CD14-positive monocyte (primary cell): ENCODE measurements around the gene FAM117A. TPM values are rescaled to one million over a fixed set of nuclear protein-coding genes. Genes with fewer than 3 reads are reported as not detected.
"Not testable (repeated sequence)": the region's sequence is repeated elsewhere in the genome, so short reads cannot be mapped to it uniquely, and the experiment has no call there.

Experiments used
- DNase-seq, 3 donors: peaks; one replicate each; pipeline ENCODE4 v3.0.0-alpha.2; 2011 to 2022
- H2AFZ ChIP-seq: 2 replicates; pipeline ENCODE4 v1.6.0; 2012; ENCODE audit warnings: mild to moderate bottlenecking, low read depth, low read length, inconsistent platforms; ENCODE audit not compliant: insufficient read depth, poor library complexity, severe bottlenecking
- H3K27ac ChIP-seq, 2 donors: 1 replicate in 1 of 2; 2 replicates in 1 of 2; pipeline ENCODE4 v1.5.1; 2012 to 2013; ENCODE audit warnings: low read length in 2 of 2, control low read depth in 1 of 2, inconsistent platforms in 1 of 2, low read depth in 1 of 2, mild to moderate bottlenecking in 1 of 2
- H3K27me3 ChIP-seq, 2 donors: one replicate each; pipeline versions ENCODE4 v1.6.0 to v1.6.1; 2011 to 2013; ENCODE audit warnings: low read length in 2 of 2; ENCODE audit not compliant: control insufficient read depth in 2 of 2, insufficient read depth in 2 of 2
- H3K36me3 ChIP-seq, 2 donors: replicated peaks in 1 of 2; 1 replicate in 1 of 2; 2 replicates in 1 of 2; pipeline versions ENCODE4 v1.5.1 to v1.6.1; 2012 to 2013; ENCODE audit warnings: low read length in 2 of 2, control low read depth in 1 of 2, inconsistent platforms in 1 of 2, mild to moderate bottlenecking in 1 of 2; ENCODE audit not compliant: insufficient read depth in 2 of 2, control insufficient read depth in 1 of 2
- H3K4me1 ChIP-seq, 2 donors: 1 replicate in 1 of 2; 2 replicates in 1 of 2; pipeline versions ENCODE4 v1.5.1 to v1.6.1; 2012 to 2013; ENCODE audit warnings: low read length in 2 of 2, control low read depth in 1 of 2, inconsistent platforms in 1 of 2, mild to moderate bottlenecking in 1 of 2, moderate library complexity in 1 of 2; ENCODE audit not compliant: insufficient read depth in 2 of 2, control insufficient read depth in 1 of 2
- H3K4me2 ChIP-seq: replicated peaks from 2 replicates; pipeline ENCODE3; 2012; ENCODE audit warnings: low read length, moderate library complexity, mild to moderate bottlenecking; ENCODE audit not compliant: poor library complexity, severe bottlenecking; ENCODE audit errors: extremely low read depth
- H3K4me3 ChIP-seq, 3 experiments: fragments of 200-600 bp in 1 of 3; sonication (generic) in 1 of 3; replicated peaks in 1 of 3; 1 replicate in 2 of 3; 2 replicates in 1 of 3; pipeline ENCODE4 v1.5.1; 2011 to 2013; ENCODE audit warnings: low read length in 3 of 3, mild to moderate bottlenecking in 3 of 3, control low read depth in 2 of 3, low read depth in 2 of 3, inconsistent platforms in 1 of 3, moderate library complexity in 1 of 3
- H3K79me2 ChIP-seq: 2 replicates; pipeline ENCODE4 v1.6.0; 2012; ENCODE audit warnings: mild to moderate bottlenecking, control low read depth, inconsistent platforms, low read length, moderate library complexity; ENCODE audit not compliant: insufficient read depth
- H3K9ac ChIP-seq: 2 replicates; pipeline ENCODE4 v1.6.0; 2017; ENCODE audit warnings: low read length, mild to moderate bottlenecking; ENCODE audit not compliant: insufficient read depth, poor library complexity, severe bottlenecking
- H3K9me3 ChIP-seq, 2 donors: replicated peaks in 1 of 2; 1 replicate in 1 of 2; 2 replicates in 1 of 2; pipeline versions ENCODE4 v1.5.1 to v1.6.1; 2012 to 2013; ENCODE audit warnings: low read length in 2 of 2, control low read depth in 1 of 2; ENCODE audit not compliant: control insufficient read depth in 1 of 2, insufficient read depth in 1 of 2
- H4K20me1 ChIP-seq: 2 replicates; pipeline ENCODE4 v1.6.0; 2012; ENCODE audit warnings: mild to moderate bottlenecking, low read length, control low read depth, moderate library complexity; ENCODE audit not compliant: insufficient read depth
- H3K27ac Mint-ChIP-seq, 7 donors: one replicate each; pipeline ENCODE4 v1.8.0; 2020; ENCODE audit warnings: mild to moderate bottlenecking in 7 of 7, mixed read lengths in 7 of 7, moderate library complexity in 6 of 7, inconsistent platforms in 2 of 7
- H3K27me3 Mint-ChIP-seq, 3 donors: one replicate each; pipeline ENCODE4 v1.8.0; 2021 to 2022; ENCODE audit warnings: low read depth in 3 of 3, mild to moderate bottlenecking in 3 of 3, mixed read lengths in 3 of 3, moderate library complexity in 3 of 3, inconsistent platforms in 1 of 3
- H3K36me3 Mint-ChIP-seq, 2 donors: one replicate each; pipeline ENCODE4 v1.8.0; 2020; ENCODE audit warnings: mixed read lengths in 2 of 2, inconsistent platforms in 1 of 2, mild to moderate bottlenecking in 1 of 2
- H3K4me1 Mint-ChIP-seq: one replicate; pipeline ENCODE4 v1.8.0; 2020; ENCODE audit warnings: mild to moderate bottlenecking, mixed read lengths
- H3K4me3 Mint-ChIP-seq, 2 donors: one replicate each; pipeline ENCODE4 v1.8.0; 2020; ENCODE audit warnings: mild to moderate bottlenecking in 2 of 2, mixed read lengths in 2 of 2, moderate library complexity in 1 of 2
- H3K9me3 Mint-ChIP-seq, 7 donors: one replicate each; pipeline ENCODE4 v1.8.0; 2020 to 2022; ENCODE audit warnings: mixed read lengths in 7 of 7, mild to moderate bottlenecking in 6 of 7, moderate library complexity in 6 of 7, inconsistent platforms in 2 of 7
- CTCF ChIP-seq: fragments of 200-600 bp; IDR thresholded peaks from one replicate; pipeline ENCODE4 v1.8.0; 2022; ENCODE audit warnings: antibody characterized with exemption, mild to moderate bottlenecking
- WGBS: methylation state at CpG from one replicate; pipeline ENCODE4 v1.1.5; 2013; ENCODE audit warnings: missing lambda C conversion rate; ENCODE audit not compliant: insufficient coverage; 5-methylcytosine and 5-hydroxymethylcytosine counted together
- intact Hi-C, 2 donors: fragments of 100-400 bp; cut with micrococcal nuclease; formaldehyde crosslinking; loops; one replicate each; pipeline versions ENCODE4 v1.15.0 to v1.15.1; 2023
- polyA plus RNA-seq, 3 donors: library from polyadenylated mRNA; depleted of rRNA in 1 of 3; unstranded in 2 of 3; stranded (reverse) in 1 of 3; fragments of 300-500 nt in 2 of 3; fragments of >200 nt in 1 of 3; fragmentation: Illumina TruSeq in 2 of 3; gene quantifications; 1 replicate in 2 of 3; 2 replicates in 1 of 3; pipeline ENCODE4 v1.2.3, GENCODE V29; 2012 to 2021

Gene FAM117A
- polyA plus RNA-seq, 3 donors = 11.8 to 34.9 (median 17.9) TPM

- H3K27ac ChIP-seq = no peak overlapping the region
Observed at GRCh38 chr17:49674507-49674906, 89.4 kb downstream of the FAM117A start.

GRCh38 chr17:49673679-49674078, 90.3 kb downstream of the FAM117A start:
- H3K36me3 ChIP-seq = peaks cover 6 to 20% of the 10 kb centered on the region in 2 donors
- H3K9ac ChIP-seq, H3K9me3 Mint-ChIP-seq, DNase-seq, H3K9me3 ChIP-seq, intact Hi-C loops, H3K4me3 ChIP-seq, H2AFZ ChIP-seq, H3K27me3 ChIP-seq, H3K27me3 Mint-ChIP-seq, H3K4me3 Mint-ChIP-seq, H3K4me2 ChIP-seq: not testable (repeated sequence)
- no CpG with 5 or more reads among the region's 6 CpGs for WGBS
- peaks cover 48% of the 10 kb centered on the region for H3K4me1 Mint-ChIP-seq
- peak overlapping the region; percentile 35 to 98 (median 85) for H3K27ac Mint-ChIP-seq
- H3K36me3 Mint-ChIP-seq = peaks cover 12 to 21% of the 10 kb centered on the region in 2 donors
- peaks cover 62% of the 10 kb centered on the region for H4K20me1 ChIP-seq
- H3K79me2 ChIP-seq = peaks cover 83% of the 10 kb centered on the region
- peaks cover 33 to 43% of the 10 kb centered on the region in 2 donors for H3K4me1 ChIP-seq
- H3K27ac ChIP-seq = peak overlapping the region; percentile 32 to 44

More at GRCh38 chr17:49674507-49674906, 89.4 kb downstream of the FAM117A start:
- peaks cover 48% of the 10 kb centered on the region for H3K4me1 Mint-ChIP-seq
- TF ChIP-seq CTCF = no peak
- intact Hi-C loops = no loop called here
- H3K27ac Mint-ChIP-seq = peak overlapping the region in 6 of 7 donors; percentile 1 to 100 (median 88)
- Histone ChIP-seq H3K27me3 (no peaks in the 10 kb centered on the region), H3K9me3 (no peaks in the 10 kb centered on the region), H3K79me2 (peaks cover 75% of the 10 kb centered on the region), H3K4me1 (peaks cover 33 to 43% of the 10 kb centered on the region in 2 donors), H3K4me2 (no peak overlapping the region), H3K9ac (no peak overlapping the region), H2AFZ (no peak overlapping the region), H4K20me1 (peaks cover 57% of the 10 kb centered on the region), H3K36me3 (peaks cover 6 to 20% of the 10 kb centered on the region in 2 donors), H3K4me3 (no peak overlapping the region)
- peaks cover 12 to 17% of the 10 kb centered on the region in 2 donors for H3K36me3 Mint-ChIP-seq
- H3K9me3 Mint-ChIP-seq = no peaks in the 10 kb centered on the region
- H3K27me3 Mint-ChIP-seq = peaks cover 0 to 4% (median 0%) of the 10 kb centered on the region in 3 donors
- H3K4me3 Mint-ChIP-seq = no peak overlapping the region
- DNase-seq = no peak
